ENCODE measurements around the gene ZNF506.

The ZNF506 gene

GRCh38 chr19:19750842-19751790 lies 70.4 kb downstream of the ZNF506 start:
- H3K4me3 ChIP-seq (replicated peaks; ENCODE audit: low read depth, low read length), result no peak overlapping the region
- no peaks in the 10 kb centered on the region for H3K27me3 ChIP-seq (replicated peaks; ENCODE audit: control insufficient read depth, insufficient read depth, low read length)
- no peak for DNase-seq (ENCODE audit: extremely low read depth, insufficient read length)
- H3K36me3 ChIP-seq (ENCODE audit: control insufficient read depth, insufficient read depth, low read length), result no peaks in the 10 kb centered on the region
- TF ChIP-seq, protein P1, sequence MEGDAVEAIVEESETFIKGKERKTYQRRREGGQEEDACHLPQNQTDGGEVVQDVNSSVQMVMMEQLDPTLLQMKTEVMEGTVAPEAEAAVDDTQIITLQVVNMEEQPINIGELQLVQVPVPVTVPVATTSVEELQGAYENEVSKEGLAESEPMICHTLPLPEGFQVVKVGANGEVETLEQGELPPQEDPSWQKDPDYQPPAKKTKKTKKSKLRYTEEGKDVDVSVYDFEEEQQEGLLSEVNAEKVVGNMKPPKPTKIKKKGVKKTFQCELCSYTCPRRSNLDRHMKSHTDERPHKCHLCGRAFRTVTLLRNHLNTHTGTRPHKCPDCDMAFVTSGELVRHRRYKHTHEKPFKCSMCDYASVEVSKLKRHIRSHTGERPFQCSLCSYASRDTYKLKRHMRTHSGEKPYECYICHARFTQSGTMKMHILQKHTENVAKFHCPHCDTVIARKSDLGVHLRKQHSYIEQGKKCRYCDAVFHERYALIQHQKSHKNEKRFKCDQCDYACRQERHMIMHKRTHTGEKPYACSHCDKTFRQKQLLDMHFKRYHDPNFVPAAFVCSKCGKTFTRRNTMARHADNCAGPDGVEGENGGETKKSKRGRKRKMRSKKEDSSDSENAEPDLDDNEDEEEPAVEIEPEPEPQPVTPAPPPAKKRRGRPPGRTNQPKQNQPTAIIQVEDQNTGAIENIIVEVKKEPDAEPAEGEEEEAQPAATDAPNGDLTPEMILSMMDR (IDR thresholded peaks at IDR 0.05; ENCODE audit: insufficient read depth, low read length, poor library complexity, severe bottlenecking), result no peak

- no peak overlapping the region for H3K4me3 ChIP-seq (replicated peaks; ENCODE audit: low read depth, low read length)
- H3K27me3 ChIP-seq (replicated peaks; ENCODE audit: control insufficient read depth, insufficient read depth, low read length), result no peaks in the 10 kb centered on the region
- TF ChIP-seq, protein P1 (IDR thresholded peaks at IDR 0.05; ENCODE audit: insufficient read depth, low read length, poor library complexity, severe bottlenecking), result no peak
- no peak for DNase-seq (ENCODE audit: extremely low read depth, insufficient read length)
- no peaks in the 10 kb centered on the region for H3K36me3 ChIP-seq (ENCODE audit: control insufficient read depth, insufficient read depth, low read length)
Observed at GRCh38 chr19:19749908-19750841, 71.4 kb downstream of the ZNF506 start.

- H3K4me3 ChIP-seq (replicated peaks; ENCODE audit: low read depth, low read length), result no peak overlapping the region
- H3K27me3 ChIP-seq (replicated peaks; ENCODE audit: control insufficient read depth, insufficient read depth, low read length), result no peaks in the 10 kb centered on the region
- H3K36me3 ChIP-seq (ENCODE audit: control insufficient read depth, insufficient read depth, low read length), result no peaks in the 10 kb centered on the region
- no peak for DNase-seq (ENCODE audit: extremely low read depth, insufficient read length)
- TF ChIP-seq, protein P1 (IDR thresholded peaks at IDR 0.05; ENCODE audit: insufficient read depth, low read length, poor library complexity, severe bottlenecking), result no peak
Observed at GRCh38 chr19:19749117-19749907, 72.2 kb downstream of the ZNF506 start.

GRCh38 chr19:19748249-19748938 lies 73.2 kb downstream of the ZNF506 start:
- Histone ChIP-seq H3K27me3 (replicated peaks; ENCODE audit: control insufficient read depth, insufficient read depth, low read length) (no peaks in the 10 kb centered on the region), H3K36me3 (ENCODE audit: control insufficient read depth, insufficient read depth, low read length) (no peaks in the 10 kb centered on the region), H3K4me3 (replicated peaks; ENCODE audit: low read depth, low read length) (no peak overlapping the region)
- no peak for DNase-seq (ENCODE audit: extremely low read depth, insufficient read length)
- TF ChIP-seq, protein P1 (IDR thresholded peaks at IDR 0.05; ENCODE audit: insufficient read depth, low read length, poor library complexity, severe bottlenecking), result no peak
